LNCaP clone FGC (cell line): ENCODE measurements around the gene MYH7B.

Source experiments
- DNase-seq: peaks from one replicate; pipeline ENCODE4 v3.0.0-alpha.2; 2011; ENCODE audit warnings: low read depth
- H3K4me3 ChIP-seq: 2 replicates; pipeline ENCODE4 v1.5.1; 2011; ENCODE audit warnings: mild to moderate bottlenecking, low read depth, low read length, control low read depth
- TF ChIP-seq, protein P1 (sequence below): IDR thresholded peaks from 2 replicates; pipeline ENCODE4 v1.5.1; 2012; ENCODE audit warnings: mild to moderate bottlenecking; ENCODE audit not compliant: control insufficient read depth, insufficient read depth; ENCODE audit errors: extremely low read depth

The MYH7B gene

GRCh38 chr20:34951252-34951651 is 4.4 kb upstream of the MYH7B start:
- no peak for DNase-seq
- H3K4me3 ChIP-seq = no peak overlapping the region
- TF ChIP-seq, protein P1, sequence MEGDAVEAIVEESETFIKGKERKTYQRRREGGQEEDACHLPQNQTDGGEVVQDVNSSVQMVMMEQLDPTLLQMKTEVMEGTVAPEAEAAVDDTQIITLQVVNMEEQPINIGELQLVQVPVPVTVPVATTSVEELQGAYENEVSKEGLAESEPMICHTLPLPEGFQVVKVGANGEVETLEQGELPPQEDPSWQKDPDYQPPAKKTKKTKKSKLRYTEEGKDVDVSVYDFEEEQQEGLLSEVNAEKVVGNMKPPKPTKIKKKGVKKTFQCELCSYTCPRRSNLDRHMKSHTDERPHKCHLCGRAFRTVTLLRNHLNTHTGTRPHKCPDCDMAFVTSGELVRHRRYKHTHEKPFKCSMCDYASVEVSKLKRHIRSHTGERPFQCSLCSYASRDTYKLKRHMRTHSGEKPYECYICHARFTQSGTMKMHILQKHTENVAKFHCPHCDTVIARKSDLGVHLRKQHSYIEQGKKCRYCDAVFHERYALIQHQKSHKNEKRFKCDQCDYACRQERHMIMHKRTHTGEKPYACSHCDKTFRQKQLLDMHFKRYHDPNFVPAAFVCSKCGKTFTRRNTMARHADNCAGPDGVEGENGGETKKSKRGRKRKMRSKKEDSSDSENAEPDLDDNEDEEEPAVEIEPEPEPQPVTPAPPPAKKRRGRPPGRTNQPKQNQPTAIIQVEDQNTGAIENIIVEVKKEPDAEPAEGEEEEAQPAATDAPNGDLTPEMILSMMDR = no peak

DNA sequence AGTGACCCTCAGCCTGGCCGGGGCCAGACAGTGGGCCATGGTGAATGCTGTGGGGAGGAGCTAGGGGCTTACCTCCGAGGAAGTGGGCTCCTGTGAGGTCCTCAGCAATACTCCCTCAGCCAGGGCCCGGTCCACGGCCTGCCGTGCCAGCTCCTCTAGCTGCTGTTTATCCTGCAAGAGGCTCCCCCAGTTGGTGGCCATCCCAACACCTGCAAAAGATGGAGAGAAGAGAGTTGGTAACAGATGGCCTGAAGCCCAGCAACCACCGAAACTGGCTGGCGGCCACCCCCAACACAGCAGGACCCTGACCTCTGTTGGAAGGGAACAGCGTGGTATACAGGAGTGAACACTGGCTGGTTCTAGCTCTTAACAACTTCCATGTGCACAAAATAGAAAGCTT is 4.0 kb upstream of the MYH7B start:
- no peak for DNase-seq
- TF ChIP-seq, protein P1 = no peak
- no peak overlapping the region for H3K4me3 ChIP-seq

DNA sequence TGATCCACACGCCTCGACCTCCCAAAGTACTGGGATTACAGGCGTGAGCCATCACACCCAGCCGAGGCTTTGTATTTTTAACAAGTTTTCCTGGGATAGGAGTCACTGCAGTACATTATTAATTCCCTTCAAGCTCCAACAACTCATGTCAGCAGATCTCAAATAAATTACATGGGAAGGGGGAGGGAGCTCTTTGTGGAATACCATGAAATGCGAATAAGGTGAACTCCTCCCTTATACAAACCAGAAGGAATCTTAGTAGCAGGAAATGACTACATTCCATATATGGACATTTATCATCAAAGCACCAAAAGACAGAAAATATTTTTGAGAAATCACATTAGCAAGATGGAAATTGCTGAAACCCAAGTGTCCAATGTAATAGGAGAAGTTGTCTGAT is 3.0 kb upstream of the MYH7B start:
- no peak overlapping the region for H3K4me3 ChIP-seq
- TF ChIP-seq, protein P1 = no peak
- DNase-seq = no peak

DNA sequence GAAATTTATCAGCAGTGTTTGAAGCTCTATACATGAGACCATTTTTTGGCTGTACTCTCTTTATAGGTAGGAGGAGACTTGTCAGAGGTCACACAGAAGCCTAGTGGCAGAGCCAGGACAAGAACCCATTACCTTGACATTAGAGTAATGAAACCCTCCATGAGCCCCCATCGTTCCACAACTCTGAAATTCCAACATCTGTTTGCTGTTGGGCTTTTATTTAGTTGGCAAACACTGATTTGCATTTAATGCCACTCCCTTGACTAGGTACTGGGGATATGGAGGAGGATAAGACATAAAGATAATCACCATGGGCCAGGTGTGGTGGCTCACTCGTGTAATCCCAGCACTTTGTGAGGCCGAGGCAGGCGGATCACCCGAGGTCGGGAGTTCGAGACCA is 1.7 kb upstream of the MYH7B start:
- DNase-seq = no peak
- H3K4me3 ChIP-seq = no peak overlapping the region
- TF ChIP-seq, protein P1 = no peak

DNA sequence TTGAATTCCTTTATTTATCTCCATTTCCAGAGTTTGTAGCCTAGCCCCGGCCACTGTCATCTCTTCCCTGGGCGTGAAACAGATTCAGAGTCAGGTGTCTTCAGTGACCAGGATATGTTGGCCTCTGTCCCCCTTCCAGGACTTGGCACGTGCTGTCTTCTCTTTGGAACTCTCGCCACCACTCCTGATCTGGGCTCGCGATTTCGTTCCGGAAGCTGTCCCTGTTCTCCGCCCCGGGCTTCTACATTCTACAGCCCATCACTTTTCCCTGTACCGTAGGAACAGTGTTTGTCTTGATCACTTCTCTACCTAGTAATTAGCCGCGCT is 801 bp upstream of the MYH7B start:
- DNase-seq = peak; percentile 69
- peak overlapping the region; percentile 80 for H3K4me3 ChIP-seq
- TF ChIP-seq, protein P1 = no peak

GRCh38 chr20:34956041-34956458 is 382 bp downstream of the MYH7B start:
- peak overlapping the region; percentile 80 for H3K4me3 ChIP-seq
- TF ChIP-seq, protein P1 = no peak
- no peak for DNase-seq

GRCh38 chr20:34956751-34957472 is 1.2 kb downstream of the MYH7B start:
- TF ChIP-seq, protein P1 = no peak
- no peak for DNase-seq
- H3K4me3 ChIP-seq = no peak overlapping the region
